Endothelial cell of hepatic sinusoid (primary cell): ENCODE results near the gene CCDC167.

Experiments used
- in situ Hi-C: cut with HindIII; loops from 2 replicates; pipeline ENCODE4 v1.10.0; 2017; ENCODE audit warnings: low sequenced_read_pairs

The CCDC167 gene

DNA sequence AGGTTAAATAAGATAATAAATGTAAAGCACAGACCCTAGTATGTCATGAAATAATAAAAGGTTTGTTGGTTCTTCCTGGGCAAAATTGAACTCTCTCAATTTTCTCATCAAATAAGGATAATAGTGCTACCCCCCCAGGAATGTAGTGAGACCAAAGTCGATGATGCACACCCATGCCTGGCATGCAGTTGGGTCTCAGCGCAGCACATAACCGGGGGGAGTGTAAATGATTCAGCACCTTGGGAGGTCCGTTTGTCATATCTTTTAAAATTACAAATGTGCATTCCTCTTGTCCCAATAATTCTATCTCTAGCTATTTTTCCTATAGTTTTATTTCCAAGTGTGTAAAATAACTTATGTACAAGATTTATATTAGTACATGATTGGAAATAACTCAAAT, 31.3 kb upstream of the CCDC167 start:
- in situ Hi-C loops, result no loop called here

DNA sequence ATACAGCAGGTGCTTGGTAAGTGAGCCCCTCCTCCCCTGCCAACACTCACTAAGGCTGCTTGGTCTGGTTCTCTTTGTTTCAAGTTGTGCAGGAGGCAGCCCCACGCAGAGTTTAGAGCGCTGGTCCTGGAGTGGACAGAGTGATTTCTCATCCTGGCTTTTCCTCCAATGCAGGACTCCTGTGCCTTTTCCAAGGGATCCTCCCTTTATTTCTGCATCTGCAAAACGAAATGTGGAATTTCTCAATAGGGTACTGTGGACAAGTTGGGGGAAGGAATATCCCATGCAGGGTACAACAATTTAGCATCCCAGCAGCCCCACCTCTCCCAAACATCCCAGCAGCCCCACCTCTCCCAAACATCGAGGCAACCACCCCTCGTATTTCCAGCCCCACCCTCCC, 30.6 kb upstream of the CCDC167 start:
- in situ Hi-C loops, result no loop called here

DNA sequence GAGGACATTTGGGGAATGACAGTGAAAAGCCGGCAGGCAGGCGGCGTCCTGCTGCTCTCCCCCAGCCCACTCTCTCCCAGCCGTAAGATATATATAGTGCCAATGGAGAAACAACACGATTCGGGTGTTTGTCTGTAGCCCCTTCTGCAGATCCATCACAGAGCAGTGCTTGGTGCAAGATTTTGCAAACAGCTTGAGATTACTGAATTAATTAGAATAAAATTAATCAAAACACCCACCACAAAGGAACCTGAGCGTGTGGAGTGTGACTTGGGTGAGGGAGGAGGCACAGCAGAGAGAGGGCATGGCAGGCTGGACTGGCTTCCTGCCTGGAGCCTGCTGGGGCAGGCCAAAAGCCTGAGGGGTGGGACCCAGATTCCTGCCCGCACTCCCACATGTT, 28.8 kb upstream of the CCDC167 start:
- in situ Hi-C loops, result loop anchor here (5.0 kb wide), 1 partner anchor 44 kb away; no protein-coding TSS in a partner anchor

DNA sequence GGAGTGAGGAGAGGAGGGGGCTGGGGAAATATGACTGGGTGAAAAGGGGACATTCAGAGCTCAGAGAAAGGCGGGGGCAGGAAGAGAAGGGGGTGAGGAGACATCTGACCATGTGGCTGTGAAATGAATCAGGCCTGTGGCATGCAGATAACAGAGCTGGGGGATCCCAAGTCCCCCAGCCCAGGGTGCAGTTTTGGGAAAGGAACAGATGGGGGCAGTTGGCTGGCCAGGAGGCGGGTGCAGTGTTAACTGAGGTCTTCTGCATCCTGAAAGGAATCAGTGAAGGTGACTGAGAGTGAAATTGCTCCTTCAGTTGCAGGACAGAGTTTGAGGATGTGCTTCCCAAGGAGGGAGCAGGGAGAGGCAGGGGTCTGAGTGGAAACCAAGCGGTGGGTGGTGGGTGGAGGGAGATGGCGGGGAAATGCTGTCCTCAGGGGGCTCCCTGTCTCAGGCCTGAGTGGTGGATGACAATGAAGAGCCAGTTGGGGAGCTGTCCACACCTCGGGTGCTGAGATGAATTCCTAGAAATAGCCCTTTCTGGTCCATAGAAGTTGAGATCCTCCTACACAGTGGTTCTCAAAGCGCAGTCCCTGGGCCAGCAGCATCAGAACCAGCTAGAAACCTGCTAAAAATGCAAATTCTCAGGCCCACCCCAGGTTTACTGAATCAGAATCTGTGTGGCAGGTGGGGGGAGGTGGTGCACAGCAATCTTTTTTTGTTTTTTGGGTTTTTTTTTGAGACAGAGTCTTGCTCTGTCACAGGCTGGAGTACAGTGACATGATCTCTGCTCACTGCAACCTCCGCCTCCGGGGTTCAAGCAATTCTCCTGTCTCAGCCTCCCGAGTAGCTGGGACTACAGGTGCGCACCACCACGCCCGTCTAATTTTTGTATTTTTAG, 26.0 kb upstream of the CCDC167 start:
- in situ Hi-C loops, result loop anchor here (5.0 kb wide), 1 partner anchor 47 kb away; no protein-coding TSS in a partner anchor

DNA sequence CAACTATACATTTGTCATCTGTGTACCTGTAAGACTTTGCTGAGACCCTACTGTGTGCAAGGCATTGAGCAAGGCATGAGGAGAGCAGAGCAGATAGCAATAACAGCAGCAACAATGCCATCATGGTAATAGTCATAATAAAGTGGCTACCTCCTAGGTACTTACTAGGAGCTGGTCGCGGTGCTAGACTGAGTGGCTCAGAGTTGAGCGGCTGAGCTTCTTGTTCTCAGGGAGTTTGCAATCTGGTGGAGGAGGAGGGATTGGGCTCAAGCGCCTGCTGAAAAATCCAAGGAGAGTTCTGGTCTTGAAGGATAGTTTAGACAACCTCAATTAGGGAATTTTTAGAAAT, 25.3 kb upstream of the CCDC167 start:
- in situ Hi-C loops, result loop anchor here (5.0 kb wide), 1 partner anchor 47 kb away; no protein-coding TSS in a partner anchor

DNA sequence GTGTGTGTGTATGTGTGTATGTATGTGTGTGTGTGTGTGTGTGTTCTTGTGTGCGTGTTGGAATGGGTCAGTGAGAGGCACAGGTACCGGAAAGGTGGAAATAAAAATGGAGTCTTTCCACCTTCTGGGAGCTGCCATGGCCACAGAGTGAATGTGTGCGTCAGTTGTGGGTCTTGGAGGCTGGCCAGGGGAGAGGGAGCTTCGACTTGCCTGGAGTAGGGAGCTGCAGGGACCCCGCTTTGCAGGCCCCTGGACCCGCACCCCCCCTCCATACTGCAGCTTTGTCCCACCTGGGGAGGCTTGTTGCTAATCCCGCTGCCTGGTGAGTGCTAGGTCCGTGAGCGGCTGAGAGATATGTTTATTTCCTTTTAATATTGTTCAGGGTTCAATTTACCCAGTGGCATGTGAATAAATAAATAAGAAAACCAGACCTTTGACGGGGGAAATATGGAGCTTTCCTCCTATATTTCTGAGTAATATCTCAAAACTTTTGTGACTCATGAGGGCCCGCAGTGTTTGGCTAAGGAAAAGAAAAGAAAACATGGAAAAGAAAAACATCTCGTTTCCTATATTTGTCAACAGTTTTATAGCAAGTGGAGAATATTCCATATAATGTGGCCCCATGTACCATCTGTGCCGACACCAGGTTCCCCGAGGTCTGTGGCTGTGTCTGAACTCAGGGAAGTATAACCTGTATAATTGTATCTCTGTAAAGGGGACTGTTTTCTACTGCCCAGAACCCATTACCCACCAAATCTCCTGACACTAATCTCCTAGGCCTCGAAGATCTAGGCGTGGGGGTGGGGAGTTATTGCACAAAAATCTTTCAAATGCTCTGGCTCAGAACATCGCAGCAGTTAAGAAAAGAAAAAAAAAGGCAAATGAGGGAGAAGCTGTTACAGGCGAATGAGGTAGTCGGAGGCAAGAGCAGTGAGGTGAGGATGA, 24.6 kb upstream of the CCDC167 start:
- in situ Hi-C loops, result no loop called here

DNA sequence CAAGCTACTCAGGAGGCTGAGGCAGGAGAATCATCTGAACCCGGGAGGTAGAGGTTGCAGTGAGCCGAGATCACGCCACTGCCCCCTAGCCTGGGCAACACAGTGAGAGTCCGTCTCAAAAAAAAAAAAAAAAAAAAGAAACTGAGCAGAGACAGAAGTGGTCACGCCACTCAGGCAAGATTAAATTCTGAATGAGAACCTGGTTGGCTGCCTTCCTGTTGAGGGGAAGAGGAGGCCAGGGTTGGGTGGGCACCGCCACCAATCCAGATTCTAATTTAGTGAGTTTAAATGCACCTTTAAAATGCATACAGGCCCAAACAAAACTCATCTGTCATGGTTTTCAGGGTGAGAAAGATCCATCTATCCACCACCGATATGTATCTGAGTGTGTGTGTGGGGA, 23.7 kb upstream of the CCDC167 start:
- in situ Hi-C loops, result no loop called here

DNA sequence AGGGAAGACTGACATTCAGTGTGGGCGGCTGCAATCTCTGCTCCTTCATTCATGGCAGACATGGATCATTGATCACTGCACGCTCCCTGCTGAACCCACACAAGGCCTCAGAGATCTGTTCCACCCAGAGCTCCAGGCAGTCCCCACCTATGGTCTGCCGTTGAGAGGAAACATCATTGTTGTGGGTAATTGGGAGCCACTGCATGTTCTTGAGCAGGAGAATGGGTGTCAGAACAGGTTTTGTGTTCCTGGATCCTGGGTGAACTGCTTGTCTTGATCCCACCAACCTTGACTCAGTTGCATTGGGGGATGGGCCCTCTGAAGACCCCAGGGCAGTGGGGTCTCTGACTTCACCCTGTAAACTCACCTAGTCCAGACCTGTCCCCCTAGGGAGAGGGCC, 23.1 kb upstream of the CCDC167 start:
- in situ Hi-C loops, result no loop called here

DNA sequence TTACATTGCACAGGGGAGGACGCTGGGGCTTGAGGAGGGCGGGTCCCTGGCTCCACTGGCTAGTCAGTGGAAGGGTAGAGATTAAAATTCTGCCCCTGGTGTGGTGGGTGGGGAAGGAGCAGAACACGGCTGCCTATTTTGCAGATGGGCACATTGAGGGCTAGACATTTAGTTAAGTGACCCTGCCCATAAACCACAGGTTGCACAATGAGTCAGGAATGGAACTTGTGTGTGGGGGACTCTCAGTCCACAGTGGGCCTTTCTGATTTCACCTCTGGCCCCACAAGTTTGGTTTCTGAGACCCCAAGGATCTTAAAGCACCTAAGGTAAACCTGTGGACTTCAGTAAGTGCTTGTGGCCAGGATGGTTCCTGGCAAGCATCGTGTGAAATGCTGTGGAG, 22.0 kb upstream of the CCDC167 start:
- in situ Hi-C loops, result no loop called here

DNA sequence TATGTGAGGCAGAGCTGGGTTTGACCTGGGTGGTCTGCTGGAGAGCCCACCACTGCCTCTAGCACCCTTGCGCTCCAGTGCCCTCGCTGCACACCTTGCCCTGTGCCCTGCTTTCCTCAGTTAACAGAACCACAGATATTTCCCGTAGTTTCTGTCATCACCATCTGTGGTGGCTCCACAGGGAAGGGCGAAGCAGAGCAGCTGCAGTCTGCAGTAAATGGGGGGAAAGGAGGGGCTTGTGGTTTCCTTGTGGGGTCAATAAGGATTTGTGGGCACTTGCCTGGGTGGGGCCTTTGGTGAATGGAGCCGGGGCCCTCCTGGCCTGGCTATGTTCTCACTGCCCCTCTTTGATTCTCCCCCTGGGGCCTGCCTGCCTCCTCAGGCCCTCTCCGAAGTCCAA, 21.2 kb upstream of the CCDC167 start:
- in situ Hi-C loops, result no loop called here

DNA sequence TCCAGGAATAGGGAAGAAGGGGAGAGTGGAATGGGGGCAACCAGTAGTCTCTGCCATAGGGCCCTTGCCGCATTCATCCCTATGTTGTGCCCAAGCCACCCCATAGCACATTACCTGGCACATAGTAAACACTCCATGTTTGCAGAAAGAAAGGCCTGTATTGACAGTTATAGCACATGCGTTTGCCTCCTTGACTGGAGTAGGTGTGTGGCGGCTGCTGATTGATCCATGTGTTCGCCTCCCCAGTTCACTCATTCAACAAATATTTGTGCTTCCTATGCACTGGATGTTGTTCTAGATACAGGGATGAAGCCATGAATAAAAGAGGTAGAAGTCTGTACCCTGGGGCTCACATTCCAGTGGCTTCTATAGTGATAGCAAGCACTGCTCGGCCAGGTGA, 19.8 kb upstream of the CCDC167 start:
- in situ Hi-C loops, result no loop called here

DNA sequence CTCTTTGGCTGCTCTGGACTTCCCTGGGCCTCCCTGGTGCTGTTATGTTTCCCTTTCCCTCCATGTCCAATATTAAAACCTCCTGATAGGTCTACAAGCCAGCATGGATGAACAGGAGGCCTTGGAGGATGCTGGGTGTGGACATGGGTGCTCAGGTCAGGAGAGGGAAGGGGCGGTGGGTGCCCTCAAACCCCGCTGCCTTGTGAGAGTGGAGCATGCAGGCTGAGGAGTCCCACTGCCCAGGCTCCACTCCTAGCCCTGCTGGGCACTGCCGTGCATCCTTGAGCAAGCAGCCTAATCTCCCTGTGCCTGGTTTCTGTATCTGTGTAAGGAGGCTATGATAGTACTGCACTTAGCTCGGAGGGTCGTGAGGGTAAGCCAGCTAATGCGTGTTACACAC, 18.4 kb upstream of the CCDC167 start:
- in situ Hi-C loops, result no loop called here

DNA sequence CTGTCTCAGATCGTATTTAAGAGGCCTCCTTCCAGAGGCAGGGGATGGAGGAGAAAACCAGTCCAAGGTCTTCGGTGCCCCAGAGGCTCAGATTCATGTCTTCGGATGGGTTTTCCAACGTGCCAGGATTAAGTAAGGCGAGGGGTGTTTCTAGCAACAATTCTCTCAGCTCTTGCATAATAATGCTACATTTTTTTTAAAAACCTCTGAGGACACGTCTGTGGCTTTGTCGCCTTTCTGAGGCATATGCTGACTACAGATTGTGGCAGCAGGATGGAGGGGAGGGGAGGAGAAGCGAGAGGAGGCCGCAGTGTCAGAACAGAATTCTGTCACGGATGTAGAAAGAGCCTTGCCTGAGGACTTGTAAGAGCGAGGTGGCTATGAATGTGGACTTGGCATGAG, 17.7 kb upstream of the CCDC167 start:
- in situ Hi-C loops, result no loop called here

DNA sequence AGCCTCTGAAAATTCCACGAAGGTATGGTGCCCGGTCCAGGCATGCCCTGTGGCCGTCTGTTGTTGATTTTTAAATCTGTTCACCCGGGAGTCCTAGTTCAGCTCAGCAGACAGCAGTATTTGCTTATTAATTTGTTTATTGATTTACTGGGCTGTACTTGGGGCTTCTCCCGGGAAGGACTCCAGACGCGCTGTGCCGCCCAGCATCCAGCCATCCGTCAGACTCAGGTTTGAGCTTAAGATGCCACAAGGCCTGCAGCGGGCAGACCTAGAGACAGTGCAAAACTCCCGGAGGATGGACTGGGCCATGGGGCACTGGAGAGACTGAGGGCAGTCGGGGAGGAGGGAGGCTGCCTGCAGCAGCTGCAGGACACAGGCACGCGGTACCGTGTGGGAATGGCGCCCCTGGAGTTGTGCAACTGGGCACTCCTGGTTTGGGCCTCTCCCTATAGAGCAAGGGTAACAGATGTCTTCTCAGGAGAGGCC, 17.3 kb upstream of the CCDC167 start:
- in situ Hi-C loops, result no loop called here

DNA sequence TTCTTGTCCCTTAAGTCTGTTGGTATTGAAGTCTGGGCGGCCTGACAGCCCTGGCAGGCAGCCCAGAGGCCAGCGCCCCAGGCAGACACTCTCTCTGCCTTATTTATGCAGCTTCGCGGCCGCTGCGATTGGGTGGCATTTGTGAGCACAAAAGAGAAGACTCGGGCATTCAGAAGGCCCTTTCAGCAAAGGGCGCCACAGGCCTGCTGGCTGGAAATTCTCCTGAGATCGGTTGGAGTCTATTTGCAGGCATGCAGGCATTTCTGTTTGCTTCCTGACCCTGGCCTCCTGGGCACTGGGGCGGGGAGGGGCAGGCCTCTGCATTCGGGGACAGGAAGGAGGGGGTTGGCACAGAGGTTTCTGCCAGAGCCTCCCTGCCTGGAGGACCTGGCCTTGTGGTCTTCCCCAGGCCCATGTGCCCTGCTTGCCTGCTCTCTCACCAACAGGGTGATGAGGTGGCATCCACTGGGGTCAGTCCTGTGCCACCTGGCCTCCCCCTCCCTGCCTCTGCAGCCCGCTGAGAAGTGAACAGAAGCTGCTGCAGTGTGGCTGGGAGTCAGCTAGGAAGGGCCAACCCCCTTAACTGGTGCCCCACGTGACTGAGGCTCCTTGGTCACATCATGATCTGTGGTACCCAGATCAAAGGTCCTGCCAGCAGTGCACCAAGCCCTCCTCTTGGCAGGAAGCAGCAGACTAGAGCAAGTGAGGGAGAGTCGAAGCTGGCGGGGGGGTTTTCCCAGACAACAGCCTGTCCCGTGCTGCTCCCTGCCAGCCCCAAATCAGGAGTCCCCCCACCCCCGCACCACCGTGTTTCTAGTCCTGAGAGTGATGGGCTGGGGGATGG, 16.6 kb upstream of the CCDC167 start:
- in situ Hi-C loops, result no loop called here

DNA sequence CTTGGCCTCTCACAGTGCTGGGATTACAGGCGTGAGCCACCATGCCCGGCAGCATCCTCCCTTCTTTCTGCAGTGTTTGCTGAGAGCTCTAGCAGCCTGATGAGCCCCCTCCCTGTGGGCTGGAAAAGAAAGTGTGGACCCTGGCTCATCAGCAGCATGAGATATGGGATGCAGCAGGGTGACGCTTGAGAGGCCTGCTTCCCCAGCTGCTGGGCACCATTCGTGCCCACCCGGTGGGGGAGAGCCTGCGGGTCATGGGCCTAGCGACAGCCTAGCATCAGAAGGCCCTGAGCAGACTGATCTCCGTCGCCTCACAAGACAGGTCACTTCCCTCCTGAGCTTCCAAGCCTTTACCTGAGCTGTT, 16.0 kb upstream of the CCDC167 start:
- in situ Hi-C loops, result no loop called here

DNA sequence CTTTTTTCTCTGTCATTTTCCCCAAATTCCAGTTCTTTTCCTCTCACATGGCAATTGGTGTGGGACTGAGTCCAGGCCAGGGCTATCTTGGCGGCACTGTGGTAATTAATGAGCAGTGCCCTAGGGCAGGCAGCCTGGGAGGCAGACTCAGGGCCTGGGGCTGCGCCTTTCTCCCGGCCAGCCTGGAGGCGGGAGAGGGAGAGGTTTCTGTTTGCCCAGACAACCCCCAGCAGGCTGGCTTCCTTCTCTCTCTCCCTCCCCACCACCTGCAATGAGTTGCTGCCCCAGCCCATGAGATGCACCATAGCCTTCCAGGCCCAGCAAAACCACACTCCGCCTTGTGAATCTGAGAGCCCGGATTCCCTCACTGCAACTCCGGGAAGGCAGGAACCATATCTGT, 15.1 kb upstream of the CCDC167 start:
- in situ Hi-C loops, result no loop called here

DNA sequence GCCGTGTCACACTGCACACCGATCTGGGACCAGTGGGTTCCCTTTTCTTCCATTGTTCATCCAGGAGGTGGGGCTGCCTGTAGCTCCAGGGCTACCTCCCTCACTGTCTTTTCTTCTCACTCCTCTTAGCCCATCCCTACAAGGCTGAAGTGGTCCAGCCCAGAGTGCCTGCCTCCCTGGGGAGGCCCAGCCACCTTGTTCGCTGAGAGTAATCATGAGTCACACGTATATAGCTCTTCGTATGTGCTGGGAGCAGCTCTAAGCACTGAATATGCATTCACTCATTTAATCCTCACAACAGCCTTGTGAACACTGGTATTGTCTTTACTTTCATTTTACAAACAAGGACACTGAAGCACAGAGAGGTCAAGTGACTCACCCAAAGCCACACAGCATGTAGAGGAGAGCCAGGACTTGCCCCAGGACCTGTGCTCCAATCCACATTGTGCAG, 14.7 kb upstream of the CCDC167 start:
- in situ Hi-C loops, result no loop called here

DNA sequence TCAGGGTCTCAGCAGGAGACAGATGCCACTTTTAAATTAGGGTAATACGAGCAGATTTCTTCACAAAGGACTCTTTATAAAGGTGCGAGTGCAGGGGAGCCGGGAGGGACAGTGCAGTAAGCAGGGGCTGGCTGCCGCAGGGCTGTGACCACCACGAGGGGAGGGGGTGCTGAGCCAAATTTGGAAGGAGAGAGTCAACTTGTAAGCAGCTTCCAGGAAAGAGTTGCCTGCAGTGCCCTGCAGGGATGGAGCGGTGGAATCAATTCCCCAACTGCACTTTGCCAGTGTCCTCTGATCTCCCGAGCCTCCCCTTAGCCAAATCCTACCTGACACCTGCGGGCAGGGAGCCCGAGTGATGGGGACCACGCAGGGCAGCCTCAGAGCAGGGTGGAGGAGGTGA, 13.9 kb upstream of the CCDC167 start:
- in situ Hi-C loops, result no loop called here

DNA sequence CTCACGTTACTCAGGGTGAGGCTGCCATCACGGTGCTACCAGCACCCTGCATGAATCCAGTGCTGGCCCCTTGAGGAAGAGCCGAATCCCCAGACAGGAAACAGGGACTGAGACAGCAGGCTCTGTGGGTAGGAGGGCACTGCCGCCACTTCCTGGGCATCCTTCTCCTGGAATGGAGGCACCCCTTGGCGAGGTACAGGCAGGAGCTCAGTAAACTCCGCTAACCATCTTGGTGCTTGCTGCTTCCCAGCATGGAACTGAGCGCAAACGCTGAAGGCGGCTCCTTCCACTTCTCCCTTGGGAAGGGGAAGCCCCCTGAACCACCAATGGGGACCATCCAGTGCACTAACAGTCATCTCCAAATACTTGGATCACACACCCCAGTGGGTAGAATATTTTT, 13.5 kb upstream of the CCDC167 start:
- in situ Hi-C loops, result no loop called here
